DND-41 (cell line): Measurements from ENCODE around the gene EIF2B2.

Experiments
- CTCF ChIP-seq: IDR thresholded peaks from 2 replicates; pipeline ENCODE4 v1.5.1; 2012; ENCODE audit warnings: borderline replicate concordance, low read length, moderate library complexity, mild to moderate bottlenecking; ENCODE audit not compliant: poor library complexity, severe bottlenecking; ENCODE audit errors: extremely low read depth
- EZH2 ChIP-seq: IDR thresholded peaks from 3 replicates; pipeline ENCODE4 v1.6.1; 2012; ENCODE audit warnings: borderline replicate concordance, low read depth, mild to moderate bottlenecking, moderate library complexity, low read length, inconsistent platforms; ENCODE audit not compliant: severe bottlenecking

- TF ChIP-seq EZH2, result no peak
- TF ChIP-seq CTCF, result no peak
Observed at GRCh38 chr14:75060420-75060819, 57.7 kb downstream of the EIF2B2 start.
